ENCODE results near the gene MRPL17.

DNA sequence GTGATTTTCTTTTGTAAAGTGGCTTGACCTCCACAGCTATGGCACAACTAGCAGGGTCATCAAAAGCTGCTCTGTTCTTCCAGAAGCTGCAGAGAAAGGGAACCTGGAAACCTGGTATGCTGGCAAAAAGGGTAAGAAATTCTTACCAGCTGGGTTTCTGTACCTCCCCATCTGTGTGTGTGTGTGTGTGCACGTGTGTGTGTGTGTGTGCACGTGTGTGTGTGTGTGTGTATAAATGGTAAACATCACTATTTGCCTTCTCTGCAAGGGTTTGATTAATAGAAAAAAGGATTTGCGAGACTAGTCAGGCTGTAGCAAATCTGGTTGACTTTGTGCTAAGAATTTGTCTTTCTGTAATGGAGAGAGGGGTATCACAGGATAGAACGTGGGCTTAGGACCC is 4.7 kb upstream of the MRPL17 start:
- TF ChIP-seq POLR2A (IDR thresholded peaks at IDR 0.05; ENCODE audit: low read length) (no peak), GATA1 (IDR thresholded peaks at IDR 0.05; ENCODE audit: low read depth, low read length) (no peak)
